Duodenal mucosa (tissue), 2 donors: ENCODE measurements around the gene ADSS2.

Experiments
- H3K27ac ChIP-seq: one replicate; pipeline ENCODE4 v1.7.0; 2013; ENCODE audit warnings: low read depth, low read length
- H3K27me3 ChIP-seq, 2 donors: one replicate each; pipeline ENCODE4 v1.7.0; 2013; ENCODE audit warnings: low read length in 2 of 2, control low read depth in 1 of 2; ENCODE audit not compliant: insufficient read depth in 2 of 2, control insufficient read depth in 1 of 2
- H3K36me3 ChIP-seq, 2 donors: one replicate each; pipeline ENCODE4 v1.7.0; 2013; ENCODE audit warnings: low read length in 2 of 2, control low read depth in 1 of 2; ENCODE audit not compliant: insufficient read depth in 2 of 2, control insufficient read depth in 1 of 2
- H3K4me1 ChIP-seq, 2 donors: one replicate each; pipeline ENCODE4 v1.7.0; 2013; ENCODE audit warnings: low read length in 2 of 2, control low read depth in 1 of 2; ENCODE audit not compliant: insufficient read depth in 2 of 2, control insufficient read depth in 1 of 2
- H3K4me3 ChIP-seq, 2 donors: one replicate each; pipeline ENCODE4 v1.7.0; 2013; ENCODE audit warnings: low read length in 2 of 2, low read depth in 1 of 2
- H3K9ac ChIP-seq, 2 donors: one replicate each; pipeline ENCODE4 v1.7.0; 2013; ENCODE audit warnings: low read length in 2 of 2, low read depth in 1 of 2
- H3K9me3 ChIP-seq, 2 donors: one replicate each; pipeline ENCODE4 v1.7.0; 2013; ENCODE audit warnings: low read length in 2 of 2, control low read depth in 1 of 2; ENCODE audit not compliant: control insufficient read depth in 1 of 2

ADSS2 gene

DNA sequence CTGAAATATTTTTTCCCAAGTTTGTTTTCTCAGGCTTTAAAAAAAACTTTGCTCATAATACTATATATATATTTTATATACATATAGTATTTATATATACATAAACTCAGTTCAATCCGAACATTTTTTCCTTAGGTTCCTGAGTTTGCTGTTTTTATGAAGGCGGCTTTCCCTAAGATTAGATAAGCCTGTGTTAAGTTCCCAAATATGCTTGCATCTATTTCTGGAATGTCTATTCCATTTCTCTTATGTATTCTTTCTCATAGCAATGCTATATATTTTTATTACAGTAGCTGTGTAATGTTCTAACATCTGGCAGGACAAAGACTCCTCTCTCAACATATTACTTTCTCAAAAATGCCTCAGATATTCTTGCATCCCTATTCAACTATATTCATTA lies 45.9 kb downstream of the ADSS2 start:
- Histone ChIP-seq H3K36me3 (peaks cover 14 to 32% of the 10 kb centered on the region in 2 donors), H3K4me1 (peaks cover 0 to 9% of the 10 kb centered on the region in 2 donors), H3K4me3 (no peak overlapping the region), H3K9ac (no peak overlapping the region), H3K27me3 (no peaks in the 10 kb centered on the region), H3K9me3 (peaks cover 2 to 17% of the 10 kb centered on the region in 2 donors), H3K27ac (no peak overlapping the region)

GRCh38 chr1:244403431-244403830 lies 48.3 kb downstream of the ADSS2 start:
- H3K4me1 ChIP-seq, result no peaks in the 10 kb centered on the region
- peaks cover 7 to 25% of the 10 kb centered on the region in 2 donors for H3K36me3 ChIP-seq
- no peak overlapping the region for H3K4me3 ChIP-seq
- no peaks in the 10 kb centered on the region for H3K27me3 ChIP-seq
- H3K9ac ChIP-seq, result no peak overlapping the region
- H3K27ac ChIP-seq, result no peak overlapping the region
- H3K9me3 ChIP-seq, result peaks cover 2 to 20% of the 10 kb centered on the region in 2 donors

GRCh38 chr1:244400974-244401373 lies 50.7 kb downstream of the ADSS2 start:
- Histone ChIP-seq H3K4me3 (no peak overlapping the region), H3K4me1 (peaks cover 0 to 4% of the 10 kb centered on the region in 2 donors), H3K9ac (no peak overlapping the region), H3K9me3 (peaks cover 2 to 20% of the 10 kb centered on the region in 2 donors), H3K36me3 (peaks cover 7 to 14% of the 10 kb centered on the region in 2 donors), H3K27me3 (no peaks in the 10 kb centered on the region), H3K27ac (no peak overlapping the region)

- peaks cover 2 to 15% of the 10 kb centered on the region in 2 donors for H3K9me3 ChIP-seq
- no peak overlapping the region for H3K9ac ChIP-seq
- no peak overlapping the region for H3K27ac ChIP-seq
Measured at GRCh38 chr1:244397131-244397530, 54.6 kb downstream of the ADSS2 start.

DNA sequence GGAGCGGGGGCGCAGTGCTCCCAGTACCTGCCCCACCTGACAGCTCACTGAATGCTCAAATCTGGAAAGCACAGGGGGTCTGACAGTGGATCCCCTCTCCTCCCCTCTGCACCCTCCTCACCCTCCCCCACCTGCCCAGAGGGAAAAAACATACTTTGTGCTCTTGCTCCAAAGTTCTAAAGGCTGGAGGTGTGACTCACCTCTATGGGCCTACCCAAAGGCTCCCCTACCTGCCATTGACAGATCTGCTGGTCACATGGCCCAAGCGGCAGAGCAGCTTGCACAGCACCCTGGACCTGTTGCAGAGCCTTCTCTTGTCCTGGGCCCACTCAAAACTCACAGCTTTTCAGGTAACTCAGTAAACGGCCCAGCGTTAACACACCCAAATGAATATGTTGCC lies 55.7 kb downstream of the ADSS2 start:
- H3K27me3 ChIP-seq, result no peaks in the 10 kb centered on the region

More at GRCh38 chr1:244397131-244397530, 54.6 kb downstream of the ADSS2 start:
- H3K36me3 ChIP-seq, result peaks cover 6 to 7% of the 10 kb centered on the region in 2 donors
- peaks cover 0 to 4% of the 10 kb centered on the region in 2 donors for H3K4me1 ChIP-seq
- no peak overlapping the region for H3K4me3 ChIP-seq
- no peaks in the 10 kb centered on the region for H3K27me3 ChIP-seq

DNA sequence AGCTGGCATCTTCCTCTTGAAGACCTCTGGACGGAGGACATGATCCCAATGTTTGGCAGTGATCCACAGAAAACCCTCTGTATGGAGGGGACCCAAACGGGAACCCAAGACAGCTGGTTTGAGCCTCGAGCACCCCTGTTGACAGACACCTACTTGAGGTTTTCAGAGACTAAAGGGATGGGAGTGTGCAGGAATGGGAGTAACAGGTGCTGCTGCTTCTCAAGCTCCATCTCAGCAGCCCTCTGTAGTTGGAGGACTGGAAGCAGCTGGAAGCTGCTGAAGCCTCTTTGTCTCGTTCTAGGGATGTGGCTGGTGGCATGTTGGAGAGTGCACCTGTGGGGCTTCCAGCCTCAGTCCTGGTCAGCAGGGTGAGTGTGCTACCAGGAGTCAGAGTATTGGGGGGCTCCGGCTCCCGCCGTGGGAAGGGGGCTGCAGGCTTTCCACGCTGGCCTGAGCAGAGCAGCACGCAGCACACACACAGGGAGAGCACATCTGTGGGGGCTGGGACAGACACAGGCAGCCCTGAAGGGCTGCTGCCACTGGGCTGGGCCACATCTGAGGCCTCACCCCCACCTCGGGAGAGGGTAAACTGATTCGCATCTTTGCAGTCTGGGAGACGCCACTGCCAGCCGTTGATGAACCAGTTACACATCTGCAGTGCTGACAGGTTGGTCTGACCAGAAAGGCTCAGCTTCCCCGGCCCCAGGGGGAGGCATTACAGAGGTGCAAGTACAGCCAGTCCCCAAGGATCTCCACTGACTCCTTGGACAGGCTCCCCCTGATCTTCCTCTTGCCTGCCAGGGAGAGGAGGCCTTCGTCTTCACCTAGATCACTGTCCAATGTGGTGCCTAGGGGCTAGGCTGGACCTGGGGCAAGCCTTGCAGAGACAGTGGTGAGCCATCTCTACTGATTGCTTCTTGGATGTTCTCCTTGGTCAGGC lies 56.6 kb downstream of the ADSS2 start:
- Histone ChIP-seq H3K4me3 (no peak overlapping the region), H3K9ac (no peak overlapping the region), H3K27ac (no peak overlapping the region), H3K9me3 (no peaks in the 10 kb centered on the region), H3K36me3 (no peaks in the 10 kb centered on the region), H3K27me3 (no peaks in the 10 kb centered on the region), H3K4me1 (peaks cover 4 to 9% of the 10 kb centered on the region in 2 donors)

More for the DNA sequence above, 55.7 kb downstream of the ADSS2 start:
- Histone ChIP-seq H3K27ac (no peak overlapping the region), H3K4me3 (no peak overlapping the region), H3K36me3 (no peaks in the 10 kb centered on the region), H3K9me3 (peaks cover 0 to 4% of the 10 kb centered on the region in 2 donors), H3K9ac (no peak overlapping the region), H3K4me1 (peaks cover 4 to 9% of the 10 kb centered on the region in 2 donors)

DNA sequence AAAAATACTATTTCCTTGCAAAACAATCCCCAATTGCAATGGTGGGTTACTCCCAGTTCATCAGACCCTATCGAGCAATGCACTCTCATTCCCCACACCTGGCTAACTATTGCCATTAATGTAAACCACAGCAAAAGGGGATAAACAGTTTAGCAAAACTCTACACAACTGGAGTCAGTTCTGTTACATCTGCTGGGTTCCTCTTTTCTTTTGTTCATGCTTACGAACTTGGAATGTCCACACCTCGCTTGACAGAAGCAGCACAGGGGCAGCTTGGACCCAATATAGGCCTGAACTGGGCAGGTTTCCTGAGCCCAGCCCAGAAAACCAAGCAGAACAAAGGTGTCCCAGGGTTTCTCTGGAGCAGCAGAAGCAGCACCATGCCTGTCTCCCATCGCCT lies 57.4 kb downstream of the ADSS2 start:
- Histone ChIP-seq H3K9me3 (no peaks in the 10 kb centered on the region), H3K9ac (no peak overlapping the region), H3K27ac (no peak overlapping the region)

DNA sequence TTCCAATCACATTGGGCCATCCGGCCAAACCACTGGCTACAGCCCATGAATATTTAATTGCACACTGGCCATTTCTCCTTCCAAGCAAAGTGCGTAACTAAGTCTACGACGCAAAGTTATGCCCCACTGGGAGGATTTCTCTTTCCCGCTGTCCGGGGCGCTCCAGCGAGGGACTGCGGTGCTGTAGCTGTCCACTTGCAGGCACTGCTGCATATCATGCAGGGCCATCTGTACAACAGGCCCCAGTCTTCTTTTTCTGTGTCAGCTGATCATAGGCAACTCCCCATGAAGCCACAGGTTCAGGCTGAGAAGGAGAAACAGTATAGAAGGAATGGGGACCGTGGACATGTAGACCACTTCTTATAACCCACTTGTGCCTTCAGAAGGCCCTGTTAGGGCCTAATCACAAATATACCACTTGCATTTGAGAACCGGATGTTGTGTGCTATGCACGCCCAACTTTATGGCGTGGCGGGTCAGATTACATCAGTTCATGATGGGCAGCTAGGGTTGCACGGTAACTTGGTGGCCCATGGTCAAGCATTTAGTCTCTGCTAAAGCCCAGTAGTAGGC lies 58.0 kb downstream of the ADSS2 start:
- no peaks in the 10 kb centered on the region for H3K27me3 ChIP-seq
- no peak overlapping the region for H3K4me3 ChIP-seq
- H3K9ac ChIP-seq, result no peak overlapping the region
- H3K36me3 ChIP-seq, result no peaks in the 10 kb centered on the region
- peaks cover 4 to 14% of the 10 kb centered on the region in 2 donors for H3K4me1 ChIP-seq
- H3K27ac ChIP-seq, result no peak overlapping the region
- H3K9me3 ChIP-seq, result no peaks in the 10 kb centered on the region

More for the DNA sequence above, 57.4 kb downstream of the ADSS2 start:
- no peaks in the 10 kb centered on the region for H3K36me3 ChIP-seq
- no peaks in the 10 kb centered on the region for H3K27me3 ChIP-seq
- H3K4me1 ChIP-seq, result peaks cover 4 to 10% of the 10 kb centered on the region in 2 donors
- no peak overlapping the region for H3K4me3 ChIP-seq

DNA sequence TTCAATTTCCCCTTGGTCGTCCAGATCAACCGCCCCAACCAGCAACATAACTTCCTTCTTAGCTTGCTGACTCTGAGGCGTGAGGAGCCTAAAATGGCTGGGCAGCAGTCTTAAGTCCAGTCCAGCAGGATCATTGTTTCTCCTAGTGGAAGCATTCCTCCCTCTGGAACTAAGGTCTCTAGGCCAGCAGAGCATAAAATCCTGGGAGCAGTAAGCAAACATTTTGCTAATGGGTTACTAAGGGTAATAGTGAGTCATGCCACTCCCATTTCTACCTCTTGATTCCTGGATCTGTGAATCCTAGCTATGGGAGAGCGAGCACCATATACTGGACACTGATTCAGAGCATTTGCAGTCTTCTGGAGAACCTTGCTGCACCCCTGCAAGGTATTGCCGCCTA lies 59.9 kb downstream of the ADSS2 start:
- Histone ChIP-seq H3K4me3 (no peak overlapping the region), H3K9me3 (no peaks in the 10 kb centered on the region), H3K27me3 (no peaks in the 10 kb centered on the region), H3K9ac (no peak overlapping the region), H3K27ac (peak overlapping the region; percentile 38), H3K4me1 (peaks cover 5 to 12% of the 10 kb centered on the region in 2 donors), H3K36me3 (no peaks in the 10 kb centered on the region)

DNA sequence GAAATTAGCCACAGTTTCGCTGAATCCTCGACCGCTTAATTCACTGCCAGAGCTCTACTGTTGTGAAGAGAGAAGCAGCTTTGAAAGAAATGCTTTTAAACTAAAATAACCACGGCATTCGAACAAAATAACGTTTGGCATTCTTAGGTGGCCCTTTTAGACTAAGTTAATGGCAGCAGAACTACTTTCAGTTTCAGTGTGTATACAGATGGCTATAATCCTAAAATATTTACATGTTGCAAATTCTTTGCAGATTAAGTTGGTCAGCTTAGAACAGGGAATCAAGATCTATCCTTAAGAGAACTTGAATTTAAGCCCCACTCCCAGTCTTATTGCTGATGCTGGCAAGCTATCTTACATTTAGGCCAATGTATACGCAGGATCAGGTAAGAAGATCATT lies 62.7 kb downstream of the ADSS2 start:
- Histone ChIP-seq H3K4me1 (peaks cover 8 to 10% of the 10 kb centered on the region in 2 donors), H3K27me3 (no peaks in the 10 kb centered on the region), H3K36me3 (no peaks in the 10 kb centered on the region), H3K9me3 (no peaks in the 10 kb centered on the region), H3K27ac (no peak overlapping the region), H3K4me3 (no peak overlapping the region), H3K9ac (no peak overlapping the region)
